ENCODE data around the gene MAP7D2. TPM values are rescaled to one million over a fixed set of nuclear protein-coding genes. Genes with fewer than 3 reads are reported as not detected.

Gene MAP7D2
- total RNA-seq, 4 donors from 2014 or later = 0.60 to 1.5 TPM; not detected in 2

- Histone ChIP-seq H3K4me1 (no peaks in the 10 kb centered on the region), H3K36me3 (no peaks in the 10 kb centered on the region), H3K27ac (no peak overlapping the region), H3K4me3 (no peak overlapping the region), H3K9me3 (peaks cover 0 to 3% (median 0%) of the 10 kb centered on the region in 4 donors), H3K27me3 (no peaks in the 10 kb centered on the region)
- TF ChIP-seq POLR2A (IDR thresholded peaks at IDR 0.05) (no peak), EP300 (IDR thresholded peaks at IDR 0.05) (no peak), CTCF (IDR thresholded peaks at IDR 0.05) (no peak)
- 43 to 50% methylated on average over 1 of the region's 1 CpG for WGBS, 2 donors
- no peak for DNase-seq (ENCODE audit: low spot score in 2 of 2)
Observed at GRCh38 chrX:20015422-20015821, 101.3 kb downstream of the MAP7D2 start.

- Histone ChIP-seq H3K4me1 (no peaks in the 10 kb centered on the region), H3K36me3 (no peaks in the 10 kb centered on the region), H3K27me3 (no peaks in the 10 kb centered on the region), H3K4me3 (no peak overlapping the region), H3K27ac (no peak overlapping the region), H3K9me3 (peaks cover 0 to 3% (median 0%) of the 10 kb centered on the region in 4 donors)
- WGBS, 2 donors = 66 to 75% methylated on average over 4 of the region's 4 CpGs
- no peak for DNase-seq (ENCODE audit: low spot score in 2 of 2)
- no peak for TF ChIP-seq EP300 (IDR thresholded peaks at IDR 0.05)
- no peak for TF ChIP-seq CTCF (IDR thresholded peaks at IDR 0.05)
- no peak for TF ChIP-seq POLR2A (IDR thresholded peaks at IDR 0.05)
Observed at GRCh38 chrX:20011608-20012007, 105.1 kb downstream of the MAP7D2 start.

GRCh38 chrX:20007962-20008622, 108.6 kb downstream of the MAP7D2 start:
- no peak for TF ChIP-seq EP300 (IDR thresholded peaks at IDR 0.05)
- no peak for TF ChIP-seq POLR2A (IDR thresholded peaks at IDR 0.05)
- TF ChIP-seq CTCF (IDR thresholded peaks at IDR 0.05) = no peak
- H3K27me3 ChIP-seq = no peaks in the 10 kb centered on the region
- H3K4me1 ChIP-seq = no peaks in the 10 kb centered on the region
- 82 to 85% methylated on average over 7 of the region's 7 CpGs for WGBS, 2 donors
- H3K27ac ChIP-seq = no peak overlapping the region
- no peak for DNase-seq (ENCODE audit: low spot score in 2 of 2)
- H3K4me3 ChIP-seq = no peak overlapping the region
- H3K36me3 ChIP-seq = no peaks in the 10 kb centered on the region
- H3K9me3 ChIP-seq = no peaks in the 10 kb centered on the region

- Histone ChIP-seq H3K4me1 (no peaks in the 10 kb centered on the region), H3K27ac (no peak overlapping the region), H3K9me3 (no peaks in the 10 kb centered on the region), H3K36me3 (no peaks in the 10 kb centered on the region), H3K4me3 (no peak overlapping the region), H3K27me3 (no peaks in the 10 kb centered on the region)
- WGBS, 2 donors = 68 to 94% methylated on average over 2 of the region's 2 CpGs
- TF ChIP-seq EP300 (IDR thresholded peaks at IDR 0.05) = no peak
- no peak for TF ChIP-seq CTCF (IDR thresholded peaks at IDR 0.05)
- DNase-seq (ENCODE audit: low spot score in 2 of 2) = no peak
Observed at GRCh38 chrX:20005883-20006282, 110.8 kb downstream of the MAP7D2 start.

- TF ChIP-seq EP300 (IDR thresholded peaks at IDR 0.05) (no peak), CTCF (IDR thresholded peaks at IDR 0.05) (no peak), POLR2A (IDR thresholded peaks at IDR 0.05) (no peak)
- H3K36me3 ChIP-seq = no peaks in the 10 kb centered on the region
- no peak overlapping the region for H3K4me3 ChIP-seq
- H3K9me3 ChIP-seq = no peaks in the 10 kb centered on the region
- DNase-seq (ENCODE audit: low spot score in 2 of 2) = no peak
- H3K27ac ChIP-seq = no peak overlapping the region
- H3K27me3 ChIP-seq = no peaks in the 10 kb centered on the region
- no peaks in the 10 kb centered on the region for H3K4me1 ChIP-seq
- WGBS, 2 donors = 42 to 60% methylated on average over 4 of the region's 4 CpGs
Observed at GRCh38 chrX:20001588-20001987, 115.1 kb downstream of the MAP7D2 start.

Data from tibial nerve (tissue), 4 donors.